Stimulated activated CD4-positive, alpha-beta T cell treated with anti-CD3 and anti-CD28 coated beads, Interleukin-1b, Interleukin-23, amount 100 ng/mL, for 4 hours (primary cell): Measurements from ENCODE around the gene RPH3AL.

Source experiments
- DNase-seq, 2 donors: peaks; one replicate each; pipeline ENCODE4 v3.0.0-alpha.2; 2020; ENCODE audit warnings: low read depth in 2 of 2

The RPH3AL gene

DNA sequence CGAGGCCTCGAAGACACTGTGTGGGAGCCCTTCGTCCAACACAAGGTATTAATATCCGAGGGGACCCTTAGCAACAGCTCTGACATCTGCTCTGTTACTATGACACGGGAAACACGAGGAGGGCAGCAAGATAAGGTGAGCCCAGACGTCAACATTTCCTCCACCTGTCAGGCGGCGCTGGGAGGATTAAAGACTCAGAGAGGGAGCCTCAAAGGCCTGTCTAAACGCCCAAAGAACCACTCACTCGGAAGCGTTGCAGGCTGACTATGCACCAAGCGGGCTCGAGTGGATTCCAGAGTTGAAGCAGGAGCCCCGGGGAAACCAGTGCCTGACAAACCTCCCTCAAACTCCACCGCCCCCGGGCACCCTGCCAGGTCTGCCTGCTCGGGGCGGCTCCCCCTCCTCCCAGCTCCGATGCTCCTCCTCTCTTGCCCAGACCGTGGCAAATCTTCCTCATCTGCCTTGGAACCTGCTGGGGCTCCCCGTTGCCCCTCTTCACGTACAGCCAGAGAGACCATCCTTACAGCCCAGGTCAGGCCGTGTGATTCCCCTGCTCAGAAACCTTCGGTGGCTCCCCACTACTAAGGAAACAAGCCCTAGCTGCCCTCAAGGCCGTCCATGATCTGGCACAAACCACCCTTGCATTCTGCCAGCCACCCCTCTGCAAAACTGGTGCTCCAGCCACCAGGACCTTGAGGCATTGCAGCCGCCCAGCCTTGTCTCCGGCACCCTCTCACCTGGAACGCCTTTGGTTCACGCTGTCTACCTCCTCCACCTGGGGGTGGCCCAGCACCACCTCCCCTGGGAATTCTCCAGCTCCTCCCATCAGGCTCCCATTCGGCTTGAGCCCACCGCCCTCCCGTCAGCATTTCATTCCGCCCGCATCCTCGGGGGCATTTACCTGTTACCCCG lies 16.2 kb downstream of the RPH3AL start:
- peak; percentile 2 to 44 for DNase-seq

GRCh38 chr17:335691-336090 lies 16.9 kb downstream of the RPH3AL start:
- no peak for DNase-seq

GRCh38 chr17:334974-335481 lies 17.6 kb downstream of the RPH3AL start:
- DNase-seq, result no peak

DNA sequence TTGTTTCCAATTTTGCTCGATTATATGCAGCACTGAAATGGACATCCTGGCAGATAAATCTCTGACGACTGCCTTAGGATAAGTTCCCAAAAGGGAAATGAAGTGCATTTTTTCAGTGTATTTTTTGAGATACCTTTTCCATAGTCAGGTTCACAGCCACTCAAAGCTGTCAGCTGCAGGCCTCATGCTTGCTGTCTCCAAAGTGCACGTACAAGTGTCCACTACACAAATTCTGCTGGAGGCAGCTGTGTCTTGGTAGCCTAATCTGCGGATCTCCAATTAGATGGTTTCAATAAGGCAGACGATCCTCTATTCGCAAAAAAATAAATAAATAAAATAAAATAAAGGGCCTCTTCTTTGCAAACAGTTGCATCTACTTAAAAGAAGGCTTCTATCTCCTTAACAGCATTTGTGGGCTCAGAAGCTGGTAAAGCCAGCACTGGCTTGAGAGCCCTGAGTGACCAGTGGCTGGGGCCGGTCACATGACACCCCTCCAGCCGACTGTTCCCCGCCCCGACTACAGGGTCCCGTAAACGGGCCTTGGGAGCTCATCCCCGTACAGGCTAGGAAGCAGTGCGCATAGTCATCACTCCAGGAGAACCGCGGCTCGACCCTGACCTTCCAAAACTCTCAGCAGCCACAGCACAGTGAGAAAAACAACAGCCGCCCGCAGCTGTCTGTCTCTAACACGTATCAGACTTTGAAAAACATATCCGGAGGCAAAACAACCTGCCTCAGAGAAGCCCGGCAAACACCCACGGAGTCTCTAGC lies 18.8 kb downstream of the RPH3AL start:
- DNase-seq, result no peak

- DNase-seq, result no peak
These were observed 19.9 kb downstream of the RPH3AL start for GRCh38 chr17:332558-333322.

DNA sequence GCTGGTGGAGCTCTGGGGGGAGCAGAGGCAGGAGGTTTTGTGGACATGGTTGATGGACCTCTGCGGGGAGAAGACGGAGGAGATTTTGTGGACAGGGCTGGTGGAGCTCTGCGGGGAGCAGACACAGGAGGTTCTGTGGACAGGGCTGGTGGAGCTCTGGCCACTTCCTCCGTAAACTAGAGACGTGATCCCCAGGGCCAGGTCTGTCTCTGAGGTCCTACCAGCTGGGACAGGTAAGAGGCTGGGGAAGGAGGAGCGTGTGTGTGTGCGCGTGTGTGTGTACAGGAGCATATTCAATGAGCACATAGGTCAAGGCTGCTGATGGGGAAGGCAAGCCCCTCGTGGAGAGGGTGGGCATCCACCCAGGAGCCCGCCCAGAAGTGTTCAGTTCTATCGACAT lies 20.6 kb downstream of the RPH3AL start:
- DNase-seq, result no peak

DNA sequence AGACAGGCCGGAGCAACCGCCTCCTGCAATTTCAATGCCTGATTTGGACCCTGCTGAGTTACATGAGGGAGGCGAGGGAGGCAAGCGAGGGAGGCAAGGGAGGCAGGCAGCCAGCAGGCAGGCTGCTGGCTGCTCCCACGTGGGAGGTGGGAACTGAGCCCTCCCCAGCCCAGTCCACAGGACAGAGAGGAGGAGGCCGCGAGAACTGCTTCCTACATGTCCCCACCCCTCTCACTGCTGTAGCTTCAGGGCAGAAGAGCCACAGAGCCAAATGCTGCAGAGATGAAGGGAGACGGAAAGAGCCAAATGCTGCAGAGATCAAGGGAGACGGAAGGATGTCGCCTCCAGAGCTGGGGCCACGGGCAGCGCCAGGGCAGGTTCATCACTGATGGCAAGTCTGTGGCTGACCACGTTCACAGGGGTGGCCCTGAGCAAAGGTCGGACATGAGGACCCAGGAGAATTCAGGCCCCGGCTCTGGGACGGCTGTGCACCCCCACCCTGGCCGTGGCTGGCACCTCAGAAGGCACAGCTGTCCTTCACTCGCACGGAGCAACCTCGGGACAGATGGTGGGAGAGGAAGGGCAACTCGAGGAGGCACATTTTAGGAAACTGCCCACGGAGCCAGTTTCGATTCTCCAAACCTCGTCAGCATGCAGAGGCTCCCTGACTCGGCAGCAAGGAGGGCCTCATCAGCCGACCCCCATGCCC lies 21.5 kb downstream of the RPH3AL start:
- DNase-seq, result no peak

DNA sequence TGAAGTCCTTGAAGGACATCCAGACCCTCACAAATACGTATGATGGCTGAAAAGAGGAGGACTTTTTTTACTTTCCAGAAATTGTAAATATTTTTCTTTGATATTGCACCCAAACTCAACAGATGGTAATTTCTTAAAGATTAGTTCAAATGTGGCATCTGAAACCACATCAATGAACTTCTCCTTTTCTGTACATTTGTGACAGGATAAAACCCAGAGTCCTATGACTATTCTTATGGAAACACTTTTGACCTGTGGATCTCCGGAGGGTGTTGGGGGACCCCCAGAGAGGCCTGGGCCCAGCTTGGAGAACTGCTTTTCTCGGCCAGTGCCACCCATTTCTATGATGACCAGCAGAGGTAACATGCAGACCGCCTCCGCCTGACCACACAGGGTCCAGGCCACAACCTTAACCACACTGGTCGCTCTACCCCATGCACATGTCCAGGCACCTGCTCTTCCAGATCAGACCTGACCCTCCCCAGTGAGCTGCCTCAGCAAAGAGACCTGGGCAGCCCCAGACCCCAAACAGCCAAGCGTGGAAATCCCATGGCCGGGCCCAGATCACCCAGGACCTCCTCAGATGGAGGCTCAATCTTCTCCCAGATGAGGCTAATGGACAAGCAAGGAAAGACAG lies 22.7 kb downstream of the RPH3AL start:
- no peak for DNase-seq

GRCh38 chr17:327971-328370 lies 24.6 kb downstream of the RPH3AL start:
- no peak for DNase-seq

DNA sequence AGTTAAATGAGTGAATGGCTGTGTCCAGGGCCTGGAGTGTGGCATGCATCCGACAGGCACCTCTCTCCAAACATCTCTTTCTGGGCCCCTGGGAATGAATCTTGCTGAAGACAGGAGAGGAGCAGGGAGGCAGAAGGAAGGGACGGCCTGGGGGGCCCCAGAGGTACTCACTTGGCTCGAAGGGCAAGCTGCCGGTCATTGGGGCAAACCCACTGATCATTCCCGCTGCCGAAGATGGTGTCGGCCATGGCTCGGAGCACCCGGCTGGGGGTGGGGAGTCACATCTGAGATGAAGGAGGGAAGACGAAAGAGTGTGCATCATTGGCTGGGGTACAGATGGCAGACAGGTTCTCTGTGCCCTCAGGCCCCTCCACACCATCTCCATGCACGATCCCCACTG lies 25.3 kb downstream of the RPH3AL start:
- no peak for DNase-seq

GRCh38 chr17:326010-326621 lies 26.5 kb downstream of the RPH3AL start:
- DNase-seq, result no peak

GRCh38 chr17:325270-326009 lies 27.2 kb downstream of the RPH3AL start:
- no peak for DNase-seq

- DNase-seq, result no peak
These were observed 28.7 kb downstream of the RPH3AL start for GRCh38 chr17:323721-324571.

GRCh38 chr17:323181-323580 lies 29.4 kb downstream of the RPH3AL start:
- no peak for DNase-seq

DNA sequence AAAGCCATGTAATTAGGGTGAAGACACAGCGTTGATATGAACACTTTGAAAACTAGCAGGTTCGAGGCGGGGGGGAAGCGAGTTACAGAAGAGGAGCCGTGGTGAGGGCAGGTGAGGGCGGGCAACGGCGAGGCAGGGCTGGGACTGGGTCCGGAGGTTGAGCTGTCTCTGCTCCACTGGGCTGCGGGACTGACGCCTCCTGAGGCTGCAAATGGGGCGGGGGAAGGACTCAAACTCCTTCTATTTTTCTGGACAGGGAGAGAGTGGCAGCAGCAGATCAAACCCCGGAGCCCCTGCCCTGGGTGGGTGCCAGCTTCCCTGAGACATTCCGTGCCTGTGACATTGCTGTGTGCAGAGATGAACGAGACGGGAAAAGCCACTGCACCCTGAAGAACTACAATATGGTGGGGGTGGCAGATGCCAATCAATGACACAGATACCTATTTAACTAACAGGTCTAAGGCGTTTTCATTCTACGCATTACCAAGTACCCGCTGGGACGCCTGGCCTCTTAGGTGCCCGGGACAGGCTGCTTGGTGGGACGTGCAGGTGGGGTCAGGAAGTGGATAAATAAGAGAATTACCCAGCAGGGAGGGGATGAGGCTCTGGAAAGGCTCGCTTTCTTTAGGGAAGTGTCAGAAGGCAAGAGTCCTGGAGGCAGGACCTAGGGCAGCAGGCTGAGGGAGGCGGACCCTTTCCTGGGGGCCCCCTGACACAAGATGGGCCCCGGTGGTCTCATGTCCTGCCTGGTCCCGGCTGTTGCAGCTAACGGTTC lies 30.4 kb downstream of the RPH3AL start:
- no peak for DNase-seq

DNA sequence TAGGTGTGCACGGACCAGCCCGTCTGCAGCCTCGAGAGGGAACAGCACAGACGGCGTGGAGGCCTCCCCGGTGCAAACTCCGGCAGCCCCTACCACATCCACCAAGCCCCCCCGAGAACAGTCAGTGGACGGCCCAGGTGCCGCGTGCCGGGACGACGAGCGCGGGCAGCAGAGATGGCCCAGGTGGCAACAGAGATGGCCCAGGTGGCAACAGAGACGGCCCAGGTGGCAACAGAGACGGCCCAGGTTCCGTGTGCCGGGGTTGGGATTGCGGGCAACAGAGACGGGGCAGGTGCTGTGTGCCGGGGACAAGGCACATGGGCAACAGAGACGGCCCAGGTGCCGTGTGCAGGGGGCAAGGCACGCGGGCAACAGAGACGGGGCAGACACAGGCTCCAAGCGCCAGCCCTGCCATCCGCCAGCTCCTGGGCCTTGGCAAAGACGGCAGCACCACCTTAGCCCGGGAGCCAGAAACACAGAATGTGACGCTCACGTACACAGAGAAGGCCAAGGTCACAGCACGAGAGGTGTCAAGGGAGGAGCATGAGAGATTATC lies 31.1 kb downstream of the RPH3AL start:
- no peak for DNase-seq

- no peak for DNase-seq
These were observed 31.7 kb downstream of the RPH3AL start for GRCh38 chr17:320809-321385.
